GM19463 (cell line): ENCODE data around the gene PON3.
"Not testable (repeated sequence)": the region's sequence is repeated elsewhere in the genome, so short reads cannot be mapped to it uniquely, and the experiment has no call there.

Source experiments
- ATAC-seq: cut with Tn5 transposase; IDR thresholded peaks from one replicate; pipeline ENCODE4 v1.9.1; 2021; ENCODE audit warnings: mild to moderate bottlenecking, moderate library complexity; ENCODE audit not compliant: unreplicated experiment

PON3 gene

GRCh38 chr7:95421000-95421846 lies 25.0 kb upstream of the PON3 start:
- peak; percentile 73 for ATAC-seq

GRCh38 chr7:95412075-95412474 lies 15.9 kb upstream of the PON3 start:
- ATAC-seq = no peak

- no peak for ATAC-seq
These were observed 15.5 kb upstream of the PON3 start for GRCh38 chr7:95411666-95412065.

GRCh38 chr7:95411036-95411435 lies 14.9 kb upstream of the PON3 start:
- no peak for ATAC-seq

- ATAC-seq = no peak
These were observed 11.6 kb upstream of the PON3 start for GRCh38 chr7:95407751-95408150.

- no peak for ATAC-seq
These were observed 9.6 kb upstream of the PON3 start for GRCh38 chr7:95405800-95406199.

- no peak for ATAC-seq
These were observed 9.0 kb upstream of the PON3 start for GRCh38 chr7:95405208-95405607.

- ATAC-seq = no peak
These were observed 8.2 kb upstream of the PON3 start for GRCh38 chr7:95404316-95404865.

- ATAC-seq = no peak
These were observed 2.2 kb upstream of the PON3 start for GRCh38 chr7:95398155-95398940.

- ATAC-seq = no peak
These were observed 1.2 kb upstream of the PON3 start for GRCh38 chr7:95397381-95397780.

- ATAC-seq = no peak
These were observed 430 bp downstream of the PON3 start for GRCh38 chr7:95395755-95396135.

- ATAC-seq = no peak
These were observed 1.8 kb downstream of the PON3 start for GRCh38 chr7:95394370-95394769.

- no peak for ATAC-seq
These were observed 4.4 kb downstream of the PON3 start for GRCh38 chr7:95391761-95392160.

- ATAC-seq = no peak
These were observed 6.7 kb downstream of the PON3 start for GRCh38 chr7:95389516-95389915.

- ATAC-seq = not testable (repeated sequence)
These were observed 16.7 kb downstream of the PON3 start for GRCh38 chr7:95379457-95379856.

GRCh38 chr7:95376632-95377400 lies 19.4 kb downstream of the PON3 start:
- no peak for ATAC-seq

GRCh38 chr7:95375591-95376257 lies 20.5 kb downstream of the PON3 start:
- no peak for ATAC-seq

- no peak for ATAC-seq
These were observed 22.9 kb downstream of the PON3 start for GRCh38 chr7:95373323-95373722.

- ATAC-seq = no peak
These were observed 27.9 kb downstream of the PON3 start for GRCh38 chr7:95368235-95368634.

- no peak for ATAC-seq
These were observed 28.6 kb downstream of the PON3 start for GRCh38 chr7:95367606-95368005.

- ATAC-seq = no peak
These were observed 31.0 kb downstream of the PON3 start for GRCh38 chr7:95365151-95365550.
